ENCODE measurements around the gene CTSC. TPM values are rescaled to one million over a fixed set of nuclear protein-coding genes. Genes with fewer than 3 reads are reported as not detected.

The CTSC gene
- total RNA-seq, 1 experiment from 2014 or later, result 359 TPM

GRCh38 chr11:88377646-88378045 is 40.1 kb upstream of the CTSC start:
- Histone ChIP-seq H2BK5ac (ENCODE audit: insufficient read length, low read length) (no peak overlapping the region), H2BK120ac (ENCODE audit: low read depth, low read length, poor library complexity, severe bottlenecking) (no peak overlapping the region), H3K79me2 (ENCODE audit: insufficient read depth, low read length) (no peaks in the 10 kb centered on the region), H2BK20ac (ENCODE audit: low read depth, low read length, poor library complexity, severe bottlenecking) (no peak overlapping the region), H3K23ac (ENCODE audit: insufficient read length, low read depth, low read length) (no peak overlapping the region), H3K9ac (ENCODE audit: extremely low read depth, insufficient read length, low read length) (no peak overlapping the region), H3K56ac (ENCODE audit: insufficient read length, low read depth, low read length) (no peak overlapping the region), H3K27ac (ENCODE audit: insufficient read length, low read depth, low read length) (no peak overlapping the region), H4K8ac (replicated peaks; ENCODE audit: insufficient read length, low read depth, low read length) (no peak overlapping the region), H3K4ac (ENCODE audit: low read depth, low read length) (no peak overlapping the region), H3K27me3 (ENCODE audit: insufficient read depth, low read length) (no peaks in the 10 kb centered on the region), H2AK5ac (ENCODE audit: insufficient read length, low read length) (no peak overlapping the region), H3K9me3 (ENCODE audit: control insufficient read depth, low read depth, low read length) (no peaks in the 10 kb centered on the region), H3K79me1 (ENCODE audit: insufficient read depth, low read depth, low read length, poor library complexity, severe bottlenecking) (no peaks in the 10 kb centered on the region), H2BK15ac (ENCODE audit: low read depth, low read length) (no peak overlapping the region), H4K5ac (ENCODE audit: insufficient read length, low read depth, low read length) (no peak overlapping the region), H3K4me1 (ENCODE audit: insufficient read depth, low read length) (peaks cover 4% of the 10 kb centered on the region), H2AFZ (ENCODE audit: low read length) (no peak overlapping the region), H3K14ac (ENCODE audit: insufficient read depth, low read length) (no peak overlapping the region), H3T11ph (ENCODE audit: low read length) (no peak overlapping the region), H2BK12ac (ENCODE audit: insufficient read length, low read depth, low read length) (no peak overlapping the region), H4K20me1 (ENCODE audit: control insufficient read depth, insufficient read depth, insufficient read length) (no peaks in the 10 kb centered on the region), H3K4me2 (ENCODE audit: insufficient read depth, insufficient read length, low read length) (no peak overlapping the region), H3K18ac (ENCODE audit: insufficient read length, low read depth, low read length) (no peak overlapping the region), H4K91ac (ENCODE audit: insufficient read length, low read depth, low read length) (no peak overlapping the region), H3K23me2 (ENCODE audit: insufficient read length, low read depth, low read length, poor library complexity, severe bottlenecking) (no peaks in the 10 kb centered on the region)
- Mint-ChIP-seq H3K4me3 (no peak overlapping the region), H3K36me3 (ENCODE audit: insufficient read depth in 1 of 3, low read depth in 3 of 3) (peaks cover 0 to 11% (median 2%) of the 10 kb centered on the region in 3 experiments; a peak in 3 of 7 replicates), H3K4me1 (peaks cover 17 to 20% of the 10 kb centered on the region in 2 experiments), H3K27me3 (ENCODE audit: low read depth) (no peaks in the 10 kb centered on the region), H3K9me3 (no peaks in the 10 kb centered on the region; a peak in 1 of 5 replicates), H3K27ac (no peak overlapping the region)
- no peak for TF ChIP-seq CTCF (conservative IDR thresholded peaks at IDR 0.05)
- no peak for DNase-seq
